ENCODE results near the gene IL13.
A peak's percentile ranks its signal among the peaks of the same experiment; 100 is the strongest.
"Not testable (repeated sequence)": the region's sequence is repeated elsewhere in the genome, so short reads cannot be mapped to it uniquely, and the experiment has no call there.

Gene IL13

DNA sequence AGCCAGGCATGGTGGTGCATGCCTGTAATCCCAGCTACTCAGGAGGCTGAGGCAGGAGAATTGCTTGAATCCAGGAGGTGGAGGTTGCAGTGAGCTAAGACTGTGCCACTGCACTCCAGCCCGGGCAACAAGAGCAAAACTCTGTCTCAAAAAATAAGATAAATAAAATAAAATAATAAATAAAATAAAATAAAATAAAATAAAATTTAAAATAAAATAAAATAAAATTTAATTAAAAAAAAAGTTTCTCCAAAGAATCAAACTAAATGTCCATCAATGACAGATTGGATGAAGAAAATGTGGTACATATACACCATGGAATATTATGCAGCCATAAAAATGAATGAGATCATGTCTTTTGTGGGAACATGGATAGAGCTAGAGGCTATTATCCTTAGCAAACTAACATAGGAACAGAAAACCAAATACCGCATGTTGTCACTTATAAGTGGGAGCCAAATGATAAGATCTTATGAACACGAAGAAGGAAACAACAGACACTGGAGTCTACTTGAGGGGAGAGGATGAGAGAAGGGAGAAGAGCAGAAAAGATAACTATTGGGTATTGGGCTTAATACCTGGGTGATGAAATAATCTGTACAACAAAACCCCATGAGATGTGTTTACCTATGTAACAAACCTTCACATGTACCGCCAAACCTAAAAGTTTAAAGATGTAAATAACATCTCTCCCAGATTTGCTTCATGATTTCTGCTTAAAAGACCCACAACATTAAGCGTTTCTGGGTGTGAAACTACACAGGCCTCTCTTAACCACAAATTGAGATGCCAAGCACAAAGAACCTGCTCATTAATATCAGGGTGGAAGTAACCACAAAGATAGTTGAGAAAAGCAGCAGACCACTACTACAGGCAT lies 34.0 kb downstream of the IL13 start:
- DNase-seq = not testable (repeated sequence)

DNA sequence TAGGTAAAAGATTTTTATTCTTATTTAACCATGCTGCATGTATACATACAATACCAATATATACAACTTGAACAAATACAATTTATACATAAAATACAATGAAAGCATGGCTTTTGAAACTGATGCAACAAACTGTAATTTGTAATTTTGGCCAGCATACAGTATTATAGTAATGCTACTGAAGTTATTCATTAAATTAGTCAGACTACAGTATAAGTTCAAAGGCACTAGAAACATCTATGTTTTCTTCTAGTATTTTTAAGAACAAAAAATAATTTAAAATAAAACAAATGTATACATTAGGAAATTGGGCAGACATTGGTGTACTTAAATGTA lies 34.6 kb downstream of the IL13 start:
- peak; percentile 41 for DNase-seq

DNA sequence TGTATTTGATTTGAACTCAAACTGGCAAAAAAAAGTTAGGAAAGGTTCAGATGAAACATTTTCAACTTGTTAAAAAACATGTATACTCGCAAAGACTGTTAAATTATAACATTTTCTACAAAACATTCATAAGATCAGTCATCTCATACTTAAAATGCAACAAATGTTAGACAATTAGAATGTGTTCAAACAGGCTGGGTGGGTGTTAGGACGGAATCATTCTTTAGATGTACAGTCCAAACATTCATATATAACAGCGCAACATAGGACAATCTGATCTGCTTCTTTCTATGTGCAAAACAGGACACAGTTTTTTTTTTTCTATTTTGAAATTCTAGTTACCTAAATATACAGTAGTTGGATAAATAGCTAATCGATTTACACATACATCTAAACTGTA lies 38.0 kb downstream of the IL13 start:
- DNase-seq = no peak

DNA sequence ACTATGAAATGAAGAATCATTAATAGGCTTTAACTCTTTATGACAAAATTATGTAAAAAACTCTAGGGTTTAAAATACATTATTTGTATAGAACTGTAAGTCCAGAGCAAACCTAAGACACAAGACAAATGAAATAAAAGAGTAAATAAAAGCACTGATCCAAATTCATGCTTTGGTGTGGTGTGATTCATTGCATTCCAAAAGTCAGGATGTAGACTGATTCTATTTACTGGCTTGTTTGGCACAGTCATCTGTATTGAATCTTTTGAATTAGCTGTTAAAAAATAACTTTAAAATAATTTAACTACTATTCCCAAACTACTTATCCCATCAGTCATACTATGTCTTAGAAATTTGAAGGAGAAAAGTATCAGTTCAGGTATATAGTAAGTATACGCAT lies 46.9 kb downstream of the IL13 start:
- DNase-seq = peak; percentile 42

DNA sequence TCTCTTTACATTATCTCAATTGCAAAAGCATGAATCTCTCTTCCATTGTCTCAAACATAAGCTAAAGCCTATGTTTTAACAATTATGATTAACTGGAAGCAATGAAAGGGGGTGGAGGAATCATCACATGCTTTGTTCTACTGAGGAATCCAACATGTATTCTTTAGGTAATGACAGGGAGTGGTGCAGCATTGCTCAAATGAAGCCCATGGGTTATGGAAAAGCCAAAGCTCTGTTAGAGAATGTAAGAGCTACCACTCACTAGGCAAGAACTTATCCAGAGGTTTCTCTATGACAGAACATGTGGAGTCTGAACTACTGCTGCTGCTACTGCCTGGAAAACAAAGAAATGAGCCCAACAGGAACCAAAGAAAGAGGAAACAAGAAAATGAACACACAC lies 50.7 kb downstream of the IL13 start:
- DNase-seq = no peak

Data from fibroblast of skin of right biceps (primary cell).